ENCODE data around the gene PEX14.

PEX14 gene

DNA sequence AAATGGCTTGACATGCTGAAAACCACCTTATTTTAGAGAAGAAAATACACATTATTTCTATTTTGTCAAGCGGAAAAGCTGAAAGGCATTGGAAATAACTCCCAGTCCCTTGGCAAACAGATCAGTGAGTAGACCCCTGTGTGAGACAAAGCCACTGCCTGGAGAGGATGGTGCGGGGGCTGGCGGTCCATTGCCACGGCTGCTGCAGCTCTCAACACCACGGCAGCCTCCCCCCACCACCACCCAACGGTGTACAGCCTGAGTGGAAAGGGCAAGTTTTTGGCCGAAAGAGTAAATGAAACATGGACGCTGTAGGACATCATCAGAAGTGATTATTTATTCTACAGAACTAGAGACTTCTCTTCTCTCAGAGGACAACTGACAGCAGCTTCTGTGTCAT, 84.6 kb downstream of the PEX14 start:
- TF ChIP-seq TCF12 (IDR thresholded peaks at IDR 0.05; ENCODE audit: low read depth) (no peak), YY1 (IDR thresholded peaks at IDR 0.05; ENCODE audit: low read depth) (no peak), CREB1 (IDR thresholded peaks at IDR 0.05; ENCODE audit: low read depth) (no peak), TAF1 (IDR thresholded peaks at IDR 0.05; ENCODE audit: low read depth) (no peak), CEBPB (IDR thresholded peaks at IDR 0.05) (no peak), EGR1 (IDR thresholded peaks at IDR 0.05) (no peak), TEAD4 (IDR thresholded peaks at IDR 0.05) (no peak)
- TF ChIP-seq, protein P1, sequence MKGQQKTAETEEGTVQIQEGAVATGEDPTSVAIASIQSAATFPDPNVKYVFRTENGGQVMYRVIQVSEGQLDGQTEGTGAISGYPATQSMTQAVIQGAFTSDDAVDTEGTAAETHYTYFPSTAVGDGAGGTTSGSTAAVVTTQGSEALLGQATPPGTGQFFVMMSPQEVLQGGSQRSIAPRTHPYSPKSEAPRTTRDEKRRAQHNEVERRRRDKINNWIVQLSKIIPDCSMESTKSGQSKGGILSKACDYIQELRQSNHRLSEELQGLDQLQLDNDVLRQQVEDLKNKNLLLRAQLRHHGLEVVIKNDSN (IDR thresholded peaks at IDR 0.05) = no peak
- TF ChIP-seq, protein P2, sequence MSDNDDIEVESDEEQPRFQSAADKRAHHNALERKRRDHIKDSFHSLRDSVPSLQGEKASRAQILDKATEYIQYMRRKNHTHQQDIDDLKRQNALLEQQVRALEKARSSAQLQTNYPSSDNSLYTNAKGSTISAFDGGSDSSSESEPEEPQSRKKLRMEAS (IDR thresholded peaks at IDR 0.05) = no peak

- TF ChIP-seq TAF1 (IDR thresholded peaks at IDR 0.05; ENCODE audit: low read depth) (no peak), ZBTB7A (IDR thresholded peaks at IDR 0.05; ENCODE audit: low read depth) (no peak), EGR1 (IDR thresholded peaks at IDR 0.05) (no peak), RAD21 (IDR thresholded peaks at IDR 0.05; ENCODE audit: low read depth) (no peak), TEAD4 (IDR thresholded peaks at IDR 0.05) (no peak), CREB1 (IDR thresholded peaks at IDR 0.05; ENCODE audit: low read depth) (no peak), CEBPB (IDR thresholded peaks at IDR 0.05) (no peak), TCF12 (IDR thresholded peaks at IDR 0.05; ENCODE audit: low read depth) (no peak), FOXM1 (IDR thresholded peaks at IDR 0.05; ENCODE audit: borderline replicate concordance, low read depth) (no peak), NFIC (IDR thresholded peaks at IDR 0.05) (no peak), EP300 (IDR thresholded peaks at IDR 0.05; ENCODE audit: borderline replicate concordance) (no peak), YY1 (IDR thresholded peaks at IDR 0.05; ENCODE audit: low read depth) (no peak)
- TF ChIP-seq, protein P2 (IDR thresholded peaks at IDR 0.05) = no peak
- TF ChIP-seq, protein P1 (IDR thresholded peaks at IDR 0.05) = no peak
- TF ChIP-seq, protein P3, sequence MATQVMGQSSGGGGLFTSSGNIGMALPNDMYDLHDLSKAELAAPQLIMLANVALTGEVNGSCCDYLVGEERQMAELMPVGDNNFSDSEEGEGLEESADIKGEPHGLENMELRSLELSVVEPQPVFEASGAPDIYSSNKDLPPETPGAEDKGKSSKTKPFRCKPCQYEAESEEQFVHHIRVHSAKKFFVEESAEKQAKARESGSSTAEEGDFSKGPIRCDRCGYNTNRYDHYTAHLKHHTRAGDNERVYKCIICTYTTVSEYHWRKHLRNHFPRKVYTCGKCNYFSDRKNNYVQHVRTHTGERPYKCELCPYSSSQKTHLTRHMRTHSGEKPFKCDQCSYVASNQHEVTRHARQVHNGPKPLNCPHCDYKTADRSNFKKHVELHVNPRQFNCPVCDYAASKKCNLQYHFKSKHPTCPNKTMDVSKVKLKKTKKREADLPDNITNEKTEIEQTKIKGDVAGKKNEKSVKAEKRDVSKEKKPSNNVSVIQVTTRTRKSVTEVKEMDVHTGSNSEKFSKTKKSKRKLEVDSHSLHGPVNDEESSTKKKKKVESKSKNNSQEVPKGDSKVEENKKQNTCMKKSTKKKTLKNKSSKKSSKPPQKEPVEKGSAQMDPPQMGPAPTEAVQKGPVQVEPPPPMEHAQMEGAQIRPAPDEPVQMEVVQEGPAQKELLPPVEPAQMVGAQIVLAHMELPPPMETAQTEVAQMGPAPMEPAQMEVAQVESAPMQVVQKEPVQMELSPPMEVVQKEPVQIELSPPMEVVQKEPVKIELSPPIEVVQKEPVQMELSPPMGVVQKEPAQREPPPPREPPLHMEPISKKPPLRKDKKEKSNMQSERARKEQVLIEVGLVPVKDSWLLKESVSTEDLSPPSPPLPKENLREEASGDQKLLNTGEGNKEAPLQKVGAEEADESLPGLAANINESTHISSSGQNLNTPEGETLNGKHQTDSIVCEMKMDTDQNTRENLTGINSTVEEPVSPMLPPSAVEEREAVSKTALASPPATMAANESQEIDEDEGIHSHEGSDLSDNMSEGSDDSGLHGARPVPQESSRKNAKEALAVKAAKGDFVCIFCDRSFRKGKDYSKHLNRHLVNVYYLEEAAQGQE (IDR thresholded peaks at IDR 0.05; ENCODE audit: low read depth) = no peak
Measured at GRCh38 chr1:10561497-10561896, 86.7 kb downstream of the PEX14 start.

- TF ChIP-seq, protein P1 (IDR thresholded peaks at IDR 0.05) = no peak
- TF ChIP-seq FOXM1 (IDR thresholded peaks at IDR 0.05; ENCODE audit: borderline replicate concordance, low read depth) (no peak), YY1 (IDR thresholded peaks at IDR 0.05; ENCODE audit: low read depth) (no peak), EP300 (IDR thresholded peaks at IDR 0.05; ENCODE audit: borderline replicate concordance) (no peak), TAF1 (IDR thresholded peaks at IDR 0.05; ENCODE audit: low read depth) (no peak), TEAD4 (IDR thresholded peaks at IDR 0.05) (no peak), NFIC (IDR thresholded peaks at IDR 0.05) (no peak), EGR1 (IDR thresholded peaks at IDR 0.05) (no peak), ZBTB7A (IDR thresholded peaks at IDR 0.05; ENCODE audit: low read depth) (no peak), CREB1 (IDR thresholded peaks at IDR 0.05; ENCODE audit: low read depth) (no peak), CEBPB (IDR thresholded peaks at IDR 0.05) (no peak), TCF12 (IDR thresholded peaks at IDR 0.05; ENCODE audit: low read depth) (no peak)
- TF ChIP-seq, protein P3 (IDR thresholded peaks at IDR 0.05; ENCODE audit: low read depth) = no peak
Measured at GRCh38 chr1:10561955-10562354, 87.2 kb downstream of the PEX14 start.

- TF ChIP-seq CREB1 (IDR thresholded peaks at IDR 0.05; ENCODE audit: low read depth) (no peak), CEBPB (IDR thresholded peaks at IDR 0.05) (no peak), ZBTB7A (IDR thresholded peaks at IDR 0.05; ENCODE audit: low read depth) (no peak), EGR1 (IDR thresholded peaks at IDR 0.05) (no peak), EP300 (IDR thresholded peaks at IDR 0.05; ENCODE audit: borderline replicate concordance) (no peak), YY1 (IDR thresholded peaks at IDR 0.05; ENCODE audit: low read depth) (no peak), FOXM1 (IDR thresholded peaks at IDR 0.05; ENCODE audit: borderline replicate concordance, low read depth) (no peak), RAD21 (IDR thresholded peaks at IDR 0.05; ENCODE audit: low read depth) (no peak), TAF1 (IDR thresholded peaks at IDR 0.05; ENCODE audit: low read depth) (no peak), TEAD4 (IDR thresholded peaks at IDR 0.05) (no peak), TCF12 (IDR thresholded peaks at IDR 0.05; ENCODE audit: low read depth) (no peak), NFIC (IDR thresholded peaks at IDR 0.05) (no peak)
- TF ChIP-seq, protein P3 (IDR thresholded peaks at IDR 0.05; ENCODE audit: low read depth) = no peak
- TF ChIP-seq, protein P1 (IDR thresholded peaks at IDR 0.05) = no peak
- TF ChIP-seq, protein P2 (IDR thresholded peaks at IDR 0.05) = no peak
Measured at GRCh38 chr1:10564063-10564462, 89.3 kb downstream of the PEX14 start.

All from Ishikawa (cell line).